H1 (cell line): ENCODE results near the gene YWHAG. TPM values are rescaled to one million over a fixed set of nuclear protein-coding genes. Genes with fewer than 3 reads are reported as not detected.

Source experiments
- ATF3 ChIP-seq: IDR thresholded peaks from 2 replicates; pipeline ENCODE4 v1.6.1; 2011; ENCODE audit warnings: low read depth, mild to moderate bottlenecking, low read length; ENCODE audit not compliant: insufficient read depth
- JUN ChIP-seq: IDR thresholded peaks from 2 replicates; pipeline ENCODE4 v1.6.1; 2011; ENCODE audit warnings: low read depth, mild to moderate bottlenecking, improper control_type of control experiment, low read length
- JUND ChIP-seq: IDR thresholded peaks from 2 replicates; pipeline ENCODE4 v1.6.1; 2011; ENCODE audit warnings: mild to moderate bottlenecking, improper control_type of control experiment, low read length
- TBP ChIP-seq: IDR thresholded peaks from 2 replicates; pipeline ENCODE4 v1.6.1; 2011; ENCODE audit warnings: low read depth, low read length, improper control_type of control experiment
- USF2 ChIP-seq: IDR thresholded peaks from 2 replicates; pipeline ENCODE4 v1.6.1; 2011; ENCODE audit warnings: low read length, improper control_type of control experiment
- polyA plus RNA-seq, 7 experiments: library from polyadenylated mRNA; depleted of rRNA in 3 of 7; stranded (reverse) in 5 of 7; unstranded in 2 of 7; fragments of >200 nt in 5 of 7; fragments of 200-250 nt in 2 of 7; gene quantifications; 1 replicate in 5 of 7; 2 replicates in 1 of 7; 4 replicates in 1 of 7; pipeline versions ENCODE4 v1.2.1 to v1.2.3, GENCODE V29; 2011 to 2013; ENCODE audit warnings: missing spikeins in 2 of 7, mixed read lengths in 2 of 7
- total RNA-seq: library from RNA; stranded (reverse); fragmentation: NEBNext Ultra II Directional; extraction: Animal tissue kit (Norgen Biotek cat#: 25700); gene quantifications from 2 replicates; pipeline ENCODE4 v1.2.1, GENCODE V29; 2021
- TF ChIP-seq, protein P1 (sequence below): IDR thresholded peaks from 2 replicates; pipeline ENCODE4 v1.6.1; 2012; ENCODE audit warnings: inconsistent platforms

YWHAG gene
- total and polyA plus RNA-seq, 2 of the 8 experiments (the other 6 are each of a cell fraction or from before 2014, with no cell fraction given), result 57.2 to 241 TPM

DNA sequence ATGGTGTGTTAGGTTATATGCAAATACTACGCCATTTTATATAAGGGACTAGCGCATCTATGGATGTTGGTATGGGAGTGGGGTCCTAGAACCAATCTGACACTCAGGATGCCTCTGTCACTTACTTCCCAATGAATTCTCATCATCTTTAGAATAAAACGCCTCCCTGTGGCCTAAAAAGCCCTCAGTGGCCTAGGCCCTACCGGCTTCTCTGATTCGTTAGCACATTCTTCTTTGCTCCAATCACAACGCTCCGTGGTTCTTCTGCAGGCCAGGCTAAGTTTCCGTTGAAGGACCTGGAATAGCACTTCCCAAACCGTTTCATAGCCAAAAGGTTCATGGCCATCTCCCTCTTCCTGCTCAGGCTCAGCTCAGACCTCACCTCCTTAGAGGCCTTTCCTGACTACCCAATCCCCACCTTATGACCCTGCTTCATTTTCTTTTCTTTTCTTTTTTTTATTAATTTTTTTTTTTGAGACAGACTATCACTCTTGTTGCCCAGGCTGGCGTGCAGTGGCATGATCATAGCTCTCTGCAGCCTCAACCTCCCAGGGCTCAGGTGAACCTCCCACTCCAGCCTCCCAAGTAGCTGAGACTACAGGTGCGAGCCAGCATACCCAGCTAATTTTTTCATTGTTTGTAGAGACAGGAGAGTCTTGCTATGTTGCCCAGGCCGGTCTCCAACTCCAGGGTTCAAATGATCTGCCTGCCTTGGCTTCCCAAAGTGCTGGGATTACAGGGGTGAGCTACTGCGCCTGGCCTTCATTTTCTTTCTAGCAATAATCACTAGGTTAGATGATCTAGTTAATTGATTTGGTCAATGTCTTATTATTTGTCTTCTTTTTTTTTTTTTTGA lies 24.5 kb upstream of the YWHAG start (continued):
- TF ChIP-seq JUN, result no peak
- no peak for TF ChIP-seq JUND
- no peak for TF ChIP-seq TBP
- TF ChIP-seq USF2, result no peak
- no peak for TF ChIP-seq ATF3
- TF ChIP-seq, protein P1, sequence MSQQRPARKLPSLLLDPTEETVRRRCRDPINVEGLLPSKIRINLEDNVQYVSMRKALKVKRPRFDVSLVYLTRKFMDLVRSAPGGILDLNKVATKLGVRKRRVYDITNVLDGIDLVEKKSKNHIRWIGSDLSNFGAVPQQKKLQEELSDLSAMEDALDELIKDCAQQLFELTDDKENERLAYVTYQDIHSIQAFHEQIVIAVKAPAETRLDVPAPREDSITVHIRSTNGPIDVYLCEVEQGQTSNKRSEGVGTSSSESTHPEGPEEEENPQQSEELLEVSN, result 0 out of 2 replicates have a peak, but pooled peaks have one; percentile 21
